A549 (cell line): ENCODE measurements around the gene ADD1. TPM values are rescaled to one million over a fixed set of nuclear protein-coding genes. Genes with fewer than 3 reads are reported as not detected.
A peak's percentile ranks its signal among the peaks of the same experiment; 100 is the strongest.
"Not testable (repeated sequence)": the region's sequence is repeated elsewhere in the genome, so short reads cannot be mapped to it uniquely, and the experiment has no call there.

Experiments used
- ATAC-seq, 2 experiments: fragments of 200-7000 bp in 1 of 2; fragments of >200 bp in 1 of 2; cut with Nextera tagmentation in 1 of 2; cut with Tn5 transposase in 1 of 2; 3 replicates each; pipeline versions ENCODE4 v1.8.0 to v1.9.1; 2018 to 2020; ENCODE audit warnings: mild to moderate bottlenecking in 1 of 2, moderate library complexity in 1 of 2
- CTCF ChIA-PET: fragments of 300-600 bp; sonication (Branson Sonifier 250); formaldehyde crosslinking; extraction: SDS; loops from one replicate; lab custom pipeline; 2021; ENCODE audit warnings: antibody characterized with exemption, inconsistent platforms; lab: Yijun Ruan, JAX
- POLR2A ChIA-PET: fragments of 350-600 bp; formaldehyde crosslinking; extraction: SDS; loops from one replicate; lab custom pipeline; 2021; ENCODE audit warnings: antibody characterized with exemption, inconsistent platforms; lab: Yijun Ruan, JAX
- DNase-seq, 2 experiments: peaks; one replicate each; pipeline versions ENCODE4 v3.0.0 to v3.0.0-alpha.2; 2011 to 2016; ENCODE audit warnings: low read depth in 1 of 2, low spot score in 1 of 2
- FAIRE-seq: peaks from 2 replicates; lab custom pipeline; 2011; peaks lifted over from hg19 to GRCh38; lab: Jason Lieb, UNC
- H3K27ac ChIP-seq, 2 experiments: fragments of >200 bp; sonication (Bioruptor Twin); formaldehyde crosslinking; 3 replicates each; pipeline ENCODE4 v1.5.1; 2016 to 2017
- H3K4me1 ChIP-seq: fragments of >200 bp; sonication (Bioruptor Twin); formaldehyde crosslinking; 3 replicates; pipeline ENCODE4 v1.6.1; 2016
- H3K4me2 ChIP-seq: fragments of >200 bp; sonication (Bioruptor Twin); formaldehyde crosslinking; 3 replicates; pipeline ENCODE4 v1.6.1; 2016
- H3K4me3 ChIP-seq: fragments of >200 bp; sonication (Bioruptor Twin); formaldehyde crosslinking; 3 replicates; pipeline ENCODE4 v1.5.1; 2016
- H3K9me3 ChIP-seq: fragments of >200 bp; sonication (Bioruptor Twin); formaldehyde crosslinking; 3 replicates; pipeline ENCODE4 v1.6.1; 2016
- BHLHE40 ChIP-seq: IDR thresholded peaks from 2 replicates; pipeline ENCODE4 v1.6.1; 2012; ENCODE audit warnings: low read depth, low read length, inconsistent platforms
- CHD4 ChIP-seq: fragments of 200-600 bp; sonication (generic); IDR thresholded peaks from 2 replicates; pipeline ENCODE4 v1.6.1; 2016; ENCODE audit warnings: antibody characterized with exemption, mild to moderate bottlenecking, borderline replicate concordance
- HES2 ChIP-seq: fragments of >200 bp; sonication (Bioruptor Twin); formaldehyde crosslinking; IDR thresholded peaks from 2 replicates; pipeline ENCODE4 v1.6.1; 2016
- HMGXB4 ChIP-seq: fragments of 250-450 bp; sonication (Bioruptor Pico); IDR thresholded peaks from 2 replicates; pipeline ENCODE4 v1.5.0; 2021; ENCODE audit warnings: mild to moderate bottlenecking, moderate library complexity, borderline replicate concordance
- MAX ChIP-seq: IDR thresholded peaks from 2 replicates; pipeline ENCODE4 v1.6.1; 2012
- NPAS2 ChIP-seq: fragments of 250-450 bp; sonication (Bioruptor Pico); IDR thresholded peaks from 2 replicates; pipeline ENCODE4 v1.8.0; 2022; ENCODE audit warnings: mild to moderate bottlenecking, moderate library complexity, borderline replicate concordance
- NR3C1 ChIP-seq: fragments of >200 bp; sonication (Bioruptor Twin); formaldehyde crosslinking; IDR thresholded peaks from 3 replicates; pipeline ENCODE4 v1.6.1; 2017
- RARB ChIP-seq: fragments of 250-450 bp; sonication (Bioruptor Pico); IDR thresholded peaks from 2 replicates; pipeline ENCODE4 v1.8.0; 2021; ENCODE audit warnings: mild to moderate bottlenecking, moderate library complexity
- SREBF2 ChIP-seq: fragments of 450-650 bp; IDR thresholded peaks from 2 replicates; pipeline ENCODE4 v1.6.1; 2014; ENCODE audit warnings: mild to moderate bottlenecking, moderate library complexity
- USF2 ChIP-seq: fragments of 450-650 bp; IDR thresholded peaks from 2 replicates; pipeline ENCODE4 v1.6.1; 2014; ENCODE audit warnings: antibody characterized with exemption
- ZFP36 ChIP-seq: fragments of 450-650 bp; IDR thresholded peaks from 2 replicates; pipeline ENCODE4 v1.6.1; 2014; ENCODE audit warnings: borderline replicate concordance; ENCODE audit not compliant: partially characterized antibody
- ZNF302 ChIP-seq: fragments of 250-450 bp; sonication (Bioruptor Pico); IDR thresholded peaks from 2 replicates; pipeline ENCODE4 v1.9.0; 2021; ENCODE audit warnings: inconsistent platforms, mild to moderate bottlenecking, moderate library complexity
- WGBS: methylation state at CpG from one replicate; pipeline ENCODE4 v1.1.6; 2017; ENCODE audit errors: missing lambda C conversion rate; 5-methylcytosine and 5-hydroxymethylcytosine counted together
- polyA plus RNA-seq, 4 experiments: library from polyadenylated mRNA; depleted of rRNA in 3 of 4; stranded (reverse); fragments of >200 nt; fragmentation: RNase III in 1 of 4; extraction: RNeasy Plus Mini Kit Qiagen cat#74134 plus additional on column Dnase treatment in 1 of 4; gene quantifications; 2 replicates in 3 of 4; 3 replicates in 1 of 4; pipeline ENCODE4 v1.2.3, GENCODE V29; 2011 to 2017

The ADD1 gene
- polyA plus RNA-seq, 2 of the 4 experiments (the other 2 are of a cell fraction), result 59.7 to 60.3 TPM

- no peak for TF ChIP-seq ZNF302
Measured at GRCh38 chr4:2914256-2915126, 70.8 kb downstream of the ADD1 start (continued).

- Histone ChIP-seq H3K9me3 (no peaks in the 10 kb centered on the region), H3K4me2 (no peak overlapping the region), H3K4me3 (no peak overlapping the region)
- POLR2A ChIA-PET, result no interaction called here
- CTCF ChIA-PET, result no interaction called here
- TF ChIP-seq BHLHE40 (no peak), HMGXB4 (CRISPR knock-in tag) (no peak), RARB (CRISPR knock-in tag) (no peak), USF2 (no peak), CHD4 (no peak), SREBF2 (no peak), MAX (no peak), ZFP36 (no peak), HES2 (no peak), NPAS2 (CRISPR knock-in tag) (no peak), NR3C1 (no peak)
- TF ChIP-seq, all 56 proteins: peak for 0
- no peak for FAIRE-seq
- Histone ChIP-seq H3K27ac (no peak overlapping the region), H3K4me1 (no peaks in the 10 kb centered on the region)
- no peak for ATAC-seq
- DNase-seq, result no peak
- 86% methylated on average over 9 of the region's 9 CpGs for WGBS
Measured at GRCh38 chr4:2915789-2916188, 72.1 kb downstream of the ADD1 start.

- H3K4me3 ChIP-seq, DNase-seq, FAIRE-seq, CTCF ChIA-PET, H3K4me1 ChIP-seq, POLR2A ChIA-PET, ATAC-seq, H3K27ac ChIP-seq, H3K9me3 ChIP-seq, H3K4me2 ChIP-seq: not testable (repeated sequence)
- WGBS, result 93% methylated on average over 2 of the region's 2 CpGs
Measured at GRCh38 chr4:2916696-2917095, 73.1 kb downstream of the ADD1 start.

- FAIRE-seq, ATAC-seq, POLR2A ChIA-PET, H3K4me2 ChIP-seq, DNase-seq, H3K27ac ChIP-seq, H3K9me3 ChIP-seq, H3K4me3 ChIP-seq, CTCF ChIA-PET, H3K4me1 ChIP-seq: not testable (repeated sequence)
- 93% methylated on average over 2 of the region's 2 CpGs for WGBS
Measured at GRCh38 chr4:2918300-2918699, 74.7 kb downstream of the ADD1 start.

GRCh38 chr4:2918714-2919113 is 75.1 kb downstream of the ADD1 start:
- H3K27ac ChIP-seq, H3K4me2 ChIP-seq, H3K4me1 ChIP-seq, DNase-seq, FAIRE-seq, H3K9me3 ChIP-seq, CTCF ChIA-PET, ATAC-seq, POLR2A ChIA-PET, H3K4me3 ChIP-seq: not testable (repeated sequence)
- 91% methylated on average over 8 of the region's 8 CpGs for WGBS

- H3K4me2 ChIP-seq, ATAC-seq: not testable (repeated sequence)
Measured at GRCh38 chr4:2922453-2923101, 78.9 kb downstream of the ADD1 start.

More at GRCh38 chr4:2922453-2923101, 78.9 kb downstream of the ADD1 start:
- POLR2A ChIA-PET, DNase-seq, CTCF ChIA-PET, FAIRE-seq, H3K4me1 ChIP-seq, H3K9me3 ChIP-seq, H3K4me3 ChIP-seq: not testable (repeated sequence)
- WGBS, result 100% methylated on average over 2 of the region's 7 CpGs
- H3K27ac ChIP-seq, result 0 out of 6 replicates have a peak overlapping the region, but pooled peaks of 1 of the 2 experiments have one; percentile 18
